ENCODE results near the gene VSTM2B. TPM values are rescaled to one million over a fixed set of nuclear protein-coding genes. Genes with fewer than 3 reads are reported as not detected.

Gene VSTM2B
- total RNA-seq, 2 experiments from 2014 or later: not detected

Other genes with a start within 250 kb of the VSTM2B start
- gene POP4, start 80.3 kb downstream of the VSTM2B start, total RNA-seq (2014; rRNA removed; shearing (Covaris generic)): 93.6 and 105 TPM in 2 replicates
- 73.6 and 83.5 TPM in 2 replicates for gene POP4, start 80.3 kb downstream of the VSTM2B start, total RNA-seq (2022)
- 7.0 TPM in 2 replicates for gene PLEKHF1, start 139.5 kb downstream of the VSTM2B start, total RNA-seq (2014; rRNA removed; shearing (Covaris generic))
- gene PLEKHF1, start 139.5 kb downstream of the VSTM2B start, total RNA-seq (2022): 4.5 and 5.0 TPM in 2 replicates
- gene C19orf12, start 189.3 kb downstream of the VSTM2B start, total RNA-seq (2014; rRNA removed; shearing (Covaris generic)): 11.9 and 12.5 TPM in 2 replicates
- gene C19orf12, start 189.3 kb downstream of the VSTM2B start, total RNA-seq (2022): 17.0 and 20.6 TPM in 2 replicates

Measured in OCI-LY7 (cell line).